ENCODE measurements around the gene CUX1.

CUX1 gene

GRCh38 chr7:102119213-102119651 is 301.8 kb downstream of the CUX1 start:
- H4K20me1 ChIP-seq (ENCODE audit: insufficient read depth, low read length): no peaks in the 10 kb centered on the region
- H3K4me2 ChIP-seq (ENCODE audit: low read depth, low read length): no peak overlapping the region
- no peak overlapping the region for H3K27ac ChIP-seq (ENCODE audit: low read length)
- H3K9me2 ChIP-seq (replicated peaks; ENCODE audit: insufficient read depth, low read length): no peaks in the 10 kb centered on the region
- DNase-seq: no peak
- H3K27me3 ChIP-seq (replicated peaks; ENCODE audit: insufficient read depth, low read length): no peaks in the 10 kb centered on the region
- no peak overlapping the region for H2AFZ ChIP-seq (ENCODE audit: low read length)
- H3K9ac ChIP-seq (ENCODE audit: low read length): no peak overlapping the region
- H3F3A ChIP-seq (ENCODE audit: insufficient read depth, low read length): no peaks in the 10 kb centered on the region
- TF ChIP-seq EZH2phosphoT487 (IDR thresholded peaks at IDR 0.05; ENCODE audit: low read length): no peak
- no peak for TF ChIP-seq EZH2 (optimal IDR thresholded peaks at IDR 0.05; ENCODE audit: low read depth, low read length)
- TF ChIP-seq, protein P1, sequence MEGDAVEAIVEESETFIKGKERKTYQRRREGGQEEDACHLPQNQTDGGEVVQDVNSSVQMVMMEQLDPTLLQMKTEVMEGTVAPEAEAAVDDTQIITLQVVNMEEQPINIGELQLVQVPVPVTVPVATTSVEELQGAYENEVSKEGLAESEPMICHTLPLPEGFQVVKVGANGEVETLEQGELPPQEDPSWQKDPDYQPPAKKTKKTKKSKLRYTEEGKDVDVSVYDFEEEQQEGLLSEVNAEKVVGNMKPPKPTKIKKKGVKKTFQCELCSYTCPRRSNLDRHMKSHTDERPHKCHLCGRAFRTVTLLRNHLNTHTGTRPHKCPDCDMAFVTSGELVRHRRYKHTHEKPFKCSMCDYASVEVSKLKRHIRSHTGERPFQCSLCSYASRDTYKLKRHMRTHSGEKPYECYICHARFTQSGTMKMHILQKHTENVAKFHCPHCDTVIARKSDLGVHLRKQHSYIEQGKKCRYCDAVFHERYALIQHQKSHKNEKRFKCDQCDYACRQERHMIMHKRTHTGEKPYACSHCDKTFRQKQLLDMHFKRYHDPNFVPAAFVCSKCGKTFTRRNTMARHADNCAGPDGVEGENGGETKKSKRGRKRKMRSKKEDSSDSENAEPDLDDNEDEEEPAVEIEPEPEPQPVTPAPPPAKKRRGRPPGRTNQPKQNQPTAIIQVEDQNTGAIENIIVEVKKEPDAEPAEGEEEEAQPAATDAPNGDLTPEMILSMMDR (IDR thresholded peaks at IDR 0.05; ENCODE audit: low read length): no peak
- H3K79me2 ChIP-seq (ENCODE audit: low read length): no peaks in the 10 kb centered on the region
- H3K36me3 ChIP-seq (replicated peaks; ENCODE audit: insufficient read depth, low read length): no peaks in the 10 kb centered on the region
- no peaks in the 10 kb centered on the region for H3K9me3 ChIP-seq (replicated peaks; ENCODE audit: insufficient read depth, low read length)
- peaks cover 13% of the 10 kb centered on the region for H3K4me1 ChIP-seq (ENCODE audit: low read length)
- no peak overlapping the region for H3K4me3 ChIP-seq (ENCODE audit: low read length)

- H3F3A ChIP-seq (ENCODE audit: insufficient read depth, low read length): no peaks in the 10 kb centered on the region
- H3K4me2 ChIP-seq (ENCODE audit: low read depth, low read length): no peak overlapping the region
- no peak overlapping the region for H3K9ac ChIP-seq (ENCODE audit: low read length)
- no peak for TF ChIP-seq EZH2 (optimal IDR thresholded peaks at IDR 0.05; ENCODE audit: low read depth, low read length)
- no peaks in the 10 kb centered on the region for H4K20me1 ChIP-seq (ENCODE audit: insufficient read depth, low read length)
- H3K4me1 ChIP-seq (ENCODE audit: low read length): peaks cover 13% of the 10 kb centered on the region
- H3K9me2 ChIP-seq (replicated peaks; ENCODE audit: insufficient read depth, low read length): no peaks in the 10 kb centered on the region
- H3K9me3 ChIP-seq (replicated peaks; ENCODE audit: insufficient read depth, low read length): no peaks in the 10 kb centered on the region
- no peaks in the 10 kb centered on the region for H3K79me2 ChIP-seq (ENCODE audit: low read length)
- H2AFZ ChIP-seq (ENCODE audit: low read length): no peak overlapping the region
- no peak for DNase-seq
- H3K4me3 ChIP-seq (ENCODE audit: low read length): no peak overlapping the region
- no peak overlapping the region for H3K27ac ChIP-seq (ENCODE audit: low read length)
- H3K27me3 ChIP-seq (replicated peaks; ENCODE audit: insufficient read depth, low read length): no peaks in the 10 kb centered on the region
- H3K36me3 ChIP-seq (replicated peaks; ENCODE audit: insufficient read depth, low read length): no peaks in the 10 kb centered on the region
Measured at GRCh38 chr7:102119925-102120324, 302.5 kb downstream of the CUX1 start.

- no peak overlapping the region for H2AFZ ChIP-seq (ENCODE audit: low read length)
- H3K36me3 ChIP-seq (replicated peaks; ENCODE audit: insufficient read depth, low read length): no peaks in the 10 kb centered on the region
- no peak for DNase-seq
- H3K4me1 ChIP-seq (ENCODE audit: low read length): peaks cover 13% of the 10 kb centered on the region
- no peaks in the 10 kb centered on the region for H3K9me2 ChIP-seq (replicated peaks; ENCODE audit: insufficient read depth, low read length)
- no peaks in the 10 kb centered on the region for H3K79me2 ChIP-seq (ENCODE audit: low read length)
- no peak overlapping the region for H3K4me3 ChIP-seq (ENCODE audit: low read length)
- TF ChIP-seq EZH2phosphoT487 (IDR thresholded peaks at IDR 0.05; ENCODE audit: low read length): no peak
- H3F3A ChIP-seq (ENCODE audit: insufficient read depth, low read length): no peaks in the 10 kb centered on the region
- H3K9me3 ChIP-seq (replicated peaks; ENCODE audit: insufficient read depth, low read length): no peaks in the 10 kb centered on the region
- H4K20me1 ChIP-seq (ENCODE audit: insufficient read depth, low read length): no peaks in the 10 kb centered on the region
- no peaks in the 10 kb centered on the region for H3K27me3 ChIP-seq (replicated peaks; ENCODE audit: insufficient read depth, low read length)
- H3K4me2 ChIP-seq (ENCODE audit: low read depth, low read length): no peak overlapping the region
- H3K9ac ChIP-seq (ENCODE audit: low read length): no peak overlapping the region
- H3K27ac ChIP-seq (ENCODE audit: low read length): no peak overlapping the region
Measured at GRCh38 chr7:102120666-102121195, 303.3 kb downstream of the CUX1 start.

DNA sequence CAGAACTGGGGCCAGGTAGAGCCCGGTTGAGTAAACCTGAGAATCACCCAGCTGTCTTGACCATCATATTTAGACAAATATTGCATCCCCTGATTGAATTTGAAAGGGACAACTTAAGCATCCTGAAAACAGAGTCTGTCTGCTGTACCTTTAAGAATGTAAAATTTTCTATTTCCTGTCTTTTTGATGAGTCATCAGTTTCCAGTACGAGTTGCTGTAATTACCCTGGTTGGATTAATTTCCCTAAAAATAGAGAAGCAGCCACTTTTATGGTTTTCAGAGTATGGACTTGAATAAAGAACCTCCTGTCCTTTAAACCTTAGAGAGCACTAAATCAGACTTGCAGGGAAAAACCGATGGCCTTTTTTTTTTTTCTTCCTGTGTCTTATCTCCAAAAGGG is 304.6 kb downstream of the CUX1 start:
- Histone ChIP-seq H2AFZ (ENCODE audit: low read length) (no peak overlapping the region), H4K20me1 (ENCODE audit: insufficient read depth, low read length) (no peaks in the 10 kb centered on the region), H3K4me2 (ENCODE audit: low read depth, low read length) (peak overlapping the region; percentile 47; the same call in 1 of the 2 replicates), H3K9ac (ENCODE audit: low read length) (no peak overlapping the region; the same call in 1 of the 2 replicates), H3K9me2 (replicated peaks; ENCODE audit: insufficient read depth, low read length) (no peaks in the 10 kb centered on the region), H3K36me3 (replicated peaks; ENCODE audit: insufficient read depth, low read length) (no peaks in the 10 kb centered on the region), H3K9me3 (replicated peaks; ENCODE audit: insufficient read depth, low read length) (no peaks in the 10 kb centered on the region), H3K4me1 (ENCODE audit: low read length) (peaks cover 13% of the 10 kb centered on the region), H3F3A (ENCODE audit: insufficient read depth, low read length) (no peaks in the 10 kb centered on the region), H3K4me3 (ENCODE audit: low read length) (no peak overlapping the region), H3K79me2 (ENCODE audit: low read length) (no peaks in the 10 kb centered on the region), H3K27me3 (replicated peaks; ENCODE audit: insufficient read depth, low read length) (no peaks in the 10 kb centered on the region), H3K27ac (ENCODE audit: low read length) (peak overlapping the region; percentile 26; the same call in 1 of the 2 replicates)
- peak; percentile 66 for DNase-seq
- TF ChIP-seq EZH2 (optimal IDR thresholded peaks at IDR 0.05; ENCODE audit: low read depth, low read length): no peak
- TF ChIP-seq, protein P1 (IDR thresholded peaks at IDR 0.05; ENCODE audit: low read length): no peak
- no peak for TF ChIP-seq EZH2phosphoT487 (IDR thresholded peaks at IDR 0.05; ENCODE audit: low read length)

Data from MM.1S (cell line).